Skeletal muscle tissue (tissue), 1 donor: Measurements from ENCODE around the gene CUL3. TPM values are rescaled to one million over a fixed set of nuclear protein-coding genes. Genes with fewer than 3 reads are reported as not detected.

Experiments
- total RNA-seq: library from RNA; depleted of rRNA; stranded (reverse); fragments of >200 nt; gene quantifications from one replicate; pipeline ENCODE4 v1.2.3, GENCODE V29; 2014

CUL3 gene
- total RNA-seq, 1 donor from 2014 or later: 82.5 TPM

Other genes starting within 250 kb of the CUL3 start
- gene FAM124B, start 183.3 kb downstream of the CUL3 start, total RNA-seq: 12.5 TPM
- gene CCDC195, start 131.0 kb upstream of the CUL3 start, total RNA-seq: not detected